HL-60 (cell line): Measurements from ENCODE around the gene LXN.

Experiments used
- GABPA ChIP-seq: IDR thresholded peaks from 2 replicates; pipeline ENCODE4 v1.6.1; 2012; ENCODE audit warnings: low read depth
- POLR2AphosphoS5 ChIP-seq: IDR thresholded peaks from 2 replicates; pipeline ENCODE4 v1.6.1; 2012; ENCODE audit warnings: low read depth
- TF ChIP-seq, protein P1 (sequence below): IDR thresholded peaks from one replicate; pipeline ENCODE4 v1.5.1; 2011; ENCODE audit warnings: low read length, control low read depth, inconsistent platforms; ENCODE audit not compliant: insufficient read depth

GRCh38 chr3:158631981-158632380, 40.5 kb downstream of the LXN start:
- TF ChIP-seq, protein P1, sequence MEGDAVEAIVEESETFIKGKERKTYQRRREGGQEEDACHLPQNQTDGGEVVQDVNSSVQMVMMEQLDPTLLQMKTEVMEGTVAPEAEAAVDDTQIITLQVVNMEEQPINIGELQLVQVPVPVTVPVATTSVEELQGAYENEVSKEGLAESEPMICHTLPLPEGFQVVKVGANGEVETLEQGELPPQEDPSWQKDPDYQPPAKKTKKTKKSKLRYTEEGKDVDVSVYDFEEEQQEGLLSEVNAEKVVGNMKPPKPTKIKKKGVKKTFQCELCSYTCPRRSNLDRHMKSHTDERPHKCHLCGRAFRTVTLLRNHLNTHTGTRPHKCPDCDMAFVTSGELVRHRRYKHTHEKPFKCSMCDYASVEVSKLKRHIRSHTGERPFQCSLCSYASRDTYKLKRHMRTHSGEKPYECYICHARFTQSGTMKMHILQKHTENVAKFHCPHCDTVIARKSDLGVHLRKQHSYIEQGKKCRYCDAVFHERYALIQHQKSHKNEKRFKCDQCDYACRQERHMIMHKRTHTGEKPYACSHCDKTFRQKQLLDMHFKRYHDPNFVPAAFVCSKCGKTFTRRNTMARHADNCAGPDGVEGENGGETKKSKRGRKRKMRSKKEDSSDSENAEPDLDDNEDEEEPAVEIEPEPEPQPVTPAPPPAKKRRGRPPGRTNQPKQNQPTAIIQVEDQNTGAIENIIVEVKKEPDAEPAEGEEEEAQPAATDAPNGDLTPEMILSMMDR: no peak
- TF ChIP-seq GABPA: no peak
- TF ChIP-seq POLR2AphosphoS5: no peak
